ENCODE results near the gene EBF3.
A peak's percentile ranks its signal among the peaks of the same experiment; 100 is the strongest.

Gene EBF3

DNA sequence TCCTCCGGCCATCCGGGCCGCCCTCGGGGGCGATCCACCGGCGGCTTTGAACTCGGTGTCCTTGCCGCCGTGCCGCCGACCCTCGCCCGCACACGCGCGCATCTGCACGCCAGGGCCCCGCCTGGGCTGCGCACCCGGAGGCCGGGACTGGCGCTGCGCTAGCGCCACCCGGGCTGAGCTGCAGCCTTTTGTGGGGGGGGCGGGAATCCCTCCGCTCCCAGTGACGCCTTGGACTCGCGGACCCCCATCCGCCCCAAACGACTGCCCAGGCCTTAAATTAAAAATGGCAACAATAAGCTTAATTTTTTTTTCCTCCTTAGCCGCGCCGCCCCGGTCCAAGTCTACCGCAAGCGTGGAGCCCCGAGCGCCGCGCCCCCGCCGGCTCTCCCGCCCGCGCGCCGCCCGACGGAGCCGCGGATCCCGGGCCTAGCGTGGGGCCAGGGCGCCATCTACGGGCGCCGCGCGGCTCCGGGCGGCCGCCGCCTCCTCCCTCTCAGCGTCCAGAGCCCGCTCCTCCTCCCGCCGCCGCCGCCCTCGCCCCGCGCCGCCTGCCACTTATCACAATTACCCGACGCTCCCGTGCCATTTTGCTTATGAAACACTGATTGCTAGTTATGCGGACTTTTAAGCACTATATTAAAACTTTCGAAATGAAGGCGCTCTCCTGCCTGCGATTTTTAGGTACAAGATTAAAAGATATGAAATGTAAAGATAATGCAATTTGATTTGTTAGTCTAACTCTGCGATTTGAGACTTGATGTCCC lies 7.5 kb upstream of the EBF3 start:
- DNase-seq (ENCODE audit: low spot score): peak; percentile 63

- no peak for DNase-seq (ENCODE audit: low spot score)
Observed at GRCh38 chr10:129970465-129971364, 6.6 kb upstream of the EBF3 start.

GRCh38 chr10:129969911-129970464 lies 5.9 kb upstream of the EBF3 start:
- DNase-seq (ENCODE audit: low spot score): no peak

DNA sequence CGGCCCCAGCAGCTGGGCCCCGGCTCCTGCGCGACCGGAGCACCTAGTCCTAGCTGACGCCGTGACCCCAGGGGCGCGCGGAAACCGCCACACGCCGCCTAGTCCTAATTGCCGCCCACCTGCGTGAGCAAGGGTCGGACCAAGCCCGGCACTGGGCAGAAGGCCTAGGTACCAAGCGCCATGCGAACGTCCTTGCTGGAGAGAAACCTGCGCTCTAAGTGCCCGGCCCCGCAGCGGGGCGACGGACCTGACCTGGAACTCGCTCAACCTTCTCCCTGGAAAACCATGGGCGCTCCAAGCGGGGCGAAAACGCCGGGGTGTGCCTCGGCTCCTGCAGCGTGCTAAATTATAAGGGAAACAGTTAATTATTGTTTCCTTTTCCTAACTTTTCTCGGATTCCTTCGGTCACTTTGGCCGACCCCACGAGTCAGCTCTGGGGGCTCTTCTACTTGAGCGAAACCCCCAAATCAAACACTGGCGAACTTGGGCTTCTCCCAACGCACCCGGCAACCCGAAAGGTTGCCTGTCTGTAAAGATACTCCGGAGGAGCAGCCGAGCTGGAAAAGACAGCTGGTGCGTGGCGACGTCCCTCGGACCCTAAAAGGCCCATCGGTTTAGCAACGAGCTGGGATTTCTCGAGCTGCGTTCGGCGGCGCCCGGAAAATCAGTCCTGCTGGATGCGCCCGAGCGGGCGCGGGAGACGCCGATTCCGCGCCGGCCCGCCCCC lies 5.3 kb upstream of the EBF3 start:
- no peak for DNase-seq (ENCODE audit: low spot score)

GRCh38 chr10:129968853-129969183 lies 4.7 kb upstream of the EBF3 start:
- no peak for DNase-seq (ENCODE audit: low spot score)

DNA sequence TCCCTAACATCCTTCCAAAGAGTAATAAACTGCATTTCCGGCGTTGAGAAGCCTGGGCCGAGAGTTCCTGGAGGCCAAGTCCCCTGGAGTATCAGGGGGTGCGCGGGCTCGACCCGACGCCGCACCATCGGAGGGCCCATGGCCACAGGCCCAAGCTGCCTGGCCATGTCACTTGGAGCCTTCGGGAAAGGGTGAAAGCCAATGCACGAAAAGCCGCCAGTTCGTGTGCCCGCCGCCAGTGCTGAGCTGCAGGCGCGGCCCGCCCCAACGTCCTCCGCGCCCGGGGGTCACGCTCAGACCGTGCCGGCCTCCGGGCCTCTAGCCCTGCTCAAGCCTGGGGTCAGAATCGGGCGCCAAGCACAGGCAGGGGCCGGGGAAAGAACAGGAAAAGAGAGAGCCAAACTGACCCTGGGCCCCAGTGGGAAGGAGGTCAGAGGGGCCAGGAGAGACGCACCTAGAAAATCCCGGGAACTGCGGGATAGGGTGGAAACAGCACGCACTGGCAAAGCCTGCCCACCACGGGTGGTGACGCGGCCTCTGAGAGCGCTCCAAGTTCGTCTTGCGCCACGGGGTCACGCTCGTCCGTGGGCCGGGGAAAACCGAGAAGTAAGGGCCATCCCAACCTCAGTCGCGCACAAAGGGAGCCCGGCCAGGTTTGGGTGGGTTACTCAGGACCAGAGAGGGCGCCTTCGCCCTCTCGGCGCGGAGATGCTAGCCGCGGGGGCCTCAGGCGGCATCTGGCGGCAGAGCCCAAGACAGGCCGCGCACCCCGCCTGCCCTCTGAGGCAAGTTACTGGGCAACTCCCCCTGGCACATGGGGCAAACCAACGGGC lies 4.2 kb upstream of the EBF3 start:
- DNase-seq (ENCODE audit: low spot score): no peak

DNA sequence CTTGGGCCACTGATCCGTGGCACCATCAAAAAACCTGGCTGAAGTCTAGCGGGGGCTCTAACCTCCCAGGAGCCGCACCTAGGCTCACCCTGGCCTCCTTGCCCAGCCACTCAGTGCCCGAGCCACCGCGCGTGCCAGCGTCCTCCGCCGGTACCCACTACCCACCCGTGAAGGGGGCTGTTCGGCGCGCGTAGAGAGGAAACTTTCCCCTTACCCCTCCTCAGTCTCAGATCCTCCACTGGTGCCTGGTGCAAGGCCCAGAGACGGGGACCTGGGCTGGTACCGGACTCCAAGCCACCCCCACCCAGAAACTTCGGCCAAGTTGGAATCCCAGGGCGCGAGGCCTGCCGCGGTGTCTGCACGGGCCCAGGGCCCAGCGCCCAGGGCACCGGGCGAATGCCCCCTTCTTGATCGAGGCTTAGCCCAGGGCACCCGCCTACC lies 3.5 kb upstream of the EBF3 start:
- DNase-seq (ENCODE audit: low spot score): no peak

GRCh38 chr10:129966889-129967578 lies 3.0 kb upstream of the EBF3 start:
- no peak for DNase-seq (ENCODE audit: low spot score)

DNA sequence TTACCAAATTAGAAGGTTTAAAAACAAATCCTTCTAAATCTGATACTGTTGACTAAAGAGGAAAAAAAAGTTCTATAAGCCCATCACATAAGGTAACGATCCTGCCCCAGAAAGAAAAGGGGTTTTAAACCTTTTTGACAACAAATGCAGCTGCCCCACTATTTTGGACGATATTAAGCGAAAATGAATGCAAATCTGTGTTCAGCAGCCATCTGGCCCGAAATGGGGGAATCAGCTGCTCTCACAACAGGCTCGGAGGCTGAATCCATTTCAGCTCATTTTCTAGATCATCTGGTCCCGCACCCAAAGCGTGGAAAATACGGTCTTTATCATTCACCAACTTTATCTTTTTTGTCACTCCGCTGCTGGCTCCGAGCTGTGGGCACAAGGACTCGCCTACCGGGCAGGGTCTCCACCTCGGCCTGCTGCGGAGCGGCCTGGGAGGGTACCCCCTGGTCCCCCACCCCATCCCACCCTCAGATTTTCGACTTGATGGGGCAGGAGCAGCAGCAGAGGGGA lies 2.4 kb upstream of the EBF3 start:
- DNase-seq (ENCODE audit: low spot score): no peak

- no peak for DNase-seq (ENCODE audit: low spot score)
Observed at GRCh38 chr10:129965959-129966358, 1.9 kb upstream of the EBF3 start.

GRCh38 chr10:129965425-129965808 lies 1.3 kb upstream of the EBF3 start:
- DNase-seq (ENCODE audit: low spot score): no peak

GRCh38 chr10:129964611-129965424 lies 744 bp upstream of the EBF3 start:
- no peak for DNase-seq (ENCODE audit: low spot score)

DNA sequence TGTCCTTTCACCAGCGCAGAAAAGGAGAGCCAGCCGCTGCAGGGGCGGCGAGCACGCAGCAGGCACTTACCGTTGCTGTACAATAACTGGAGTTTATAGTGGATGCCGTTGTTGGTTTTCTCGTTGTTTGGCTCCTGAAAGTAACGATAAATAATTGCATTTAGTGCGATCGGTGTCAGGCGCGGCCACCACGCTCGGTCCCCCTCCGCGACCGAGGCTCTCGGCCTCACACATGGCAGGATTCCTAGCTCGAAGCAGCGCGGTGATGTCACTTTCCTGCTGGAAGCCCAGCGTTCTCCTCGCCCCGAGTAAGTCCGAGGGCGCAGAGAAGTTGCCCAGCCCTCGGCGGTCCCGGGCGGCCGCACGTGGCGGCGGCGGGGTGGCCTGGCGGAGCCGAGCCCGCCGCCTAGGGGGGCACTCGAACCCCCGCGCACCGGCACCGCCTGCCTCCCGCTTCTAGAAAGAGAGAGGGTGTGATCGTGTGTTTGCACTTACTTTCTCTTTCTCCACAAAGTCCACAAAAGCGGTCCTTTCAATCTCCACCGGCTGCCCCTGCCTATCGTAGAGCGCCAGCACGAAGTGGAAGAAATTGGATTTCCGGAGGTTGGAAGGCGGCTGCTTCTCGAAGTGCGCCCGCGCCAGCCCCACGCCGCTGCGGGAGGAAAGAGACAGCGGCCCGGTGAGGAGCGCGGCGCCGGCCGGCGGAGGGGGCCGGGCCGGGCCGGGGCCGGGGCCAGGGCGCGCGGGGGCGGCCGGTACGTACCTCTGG lies 1.0 kb downstream of the EBF3 start:
- DNase-seq (ENCODE audit: low spot score): no peak

DNA sequence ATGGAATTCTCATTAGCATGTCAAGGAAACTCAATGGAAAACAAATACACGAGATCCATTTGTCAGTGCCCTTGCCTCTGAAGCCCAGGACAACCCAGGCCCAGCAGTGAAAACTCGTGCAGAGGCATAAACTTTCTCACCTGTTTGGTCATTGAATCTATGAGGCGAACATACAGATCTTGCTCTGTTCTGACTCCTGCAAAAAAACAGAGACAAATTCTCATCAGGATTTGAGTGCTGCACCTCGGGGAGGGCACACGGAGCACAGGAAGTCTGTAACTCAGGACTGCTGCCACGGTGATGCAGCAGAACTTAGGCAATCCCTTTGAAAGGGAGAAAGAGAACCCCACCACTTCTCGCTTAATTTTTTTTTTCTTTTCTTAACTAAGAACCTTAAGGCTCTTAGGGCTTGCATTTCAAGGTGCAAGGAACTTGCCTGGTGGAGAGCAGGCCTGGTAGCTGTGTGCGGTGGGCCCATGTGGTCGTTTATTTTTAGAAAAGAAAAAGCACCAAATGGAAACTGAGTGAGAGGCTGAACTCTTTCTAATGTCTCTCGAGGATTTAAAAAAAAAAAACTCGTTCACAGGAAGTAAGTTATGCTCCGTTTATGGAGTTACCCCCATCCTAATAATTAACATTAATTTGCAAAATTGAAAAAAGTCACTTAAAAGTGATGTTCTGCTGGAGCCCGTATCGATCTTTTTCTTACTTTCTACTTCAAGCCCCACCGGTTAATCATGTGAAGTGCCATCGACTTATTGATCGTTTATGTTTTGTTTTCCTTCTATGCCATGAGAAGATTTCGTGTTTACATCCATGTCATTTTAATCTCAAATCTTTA lies 1.8 kb downstream of the EBF3 start:
- DNase-seq (ENCODE audit: low spot score): no peak

GRCh38 chr10:129961157-129961701 lies 2.8 kb downstream of the EBF3 start:
- no peak for DNase-seq (ENCODE audit: low spot score)

GRCh38 chr10:129960481-129961156 lies 3.5 kb downstream of the EBF3 start:
- DNase-seq (ENCODE audit: low spot score): no peak

Data from kidney capillary endothelial cell (primary cell).